Adrenal gland (tissue), 5 donors: ENCODE data around the gene CEP95.

Experiments
- POLR2A ChIP-seq, 2 donors: fragments of 450-650 bp; IDR thresholded peaks; one replicate each; pipeline ENCODE4 v1.6.1; 2017; ENCODE audit warnings: antibody characterized with exemption in 2 of 2, mild to moderate bottlenecking in 2 of 2, moderate library complexity in 1 of 2
- TF ChIP-seq, protein P1 (sequence below), 6 experiments: fragments of 450-650 bp in 4 of 6; fragments of 200-600 bp in 2 of 6; sonication (generic) in 1 of 6; IDR thresholded peaks; 1 replicate in 5 of 6; 2 replicates in 1 of 6; pipeline versions ENCODE4 v1.5.1 to v1.8.0; 2016 to 2021; ENCODE audit warnings: antibody characterized with exemption in 6 of 6, mild to moderate bottlenecking in 2 of 6, moderate library complexity in 1 of 6
- donor health status: DM: no; HTN: no; CAD: no.

DNA sequence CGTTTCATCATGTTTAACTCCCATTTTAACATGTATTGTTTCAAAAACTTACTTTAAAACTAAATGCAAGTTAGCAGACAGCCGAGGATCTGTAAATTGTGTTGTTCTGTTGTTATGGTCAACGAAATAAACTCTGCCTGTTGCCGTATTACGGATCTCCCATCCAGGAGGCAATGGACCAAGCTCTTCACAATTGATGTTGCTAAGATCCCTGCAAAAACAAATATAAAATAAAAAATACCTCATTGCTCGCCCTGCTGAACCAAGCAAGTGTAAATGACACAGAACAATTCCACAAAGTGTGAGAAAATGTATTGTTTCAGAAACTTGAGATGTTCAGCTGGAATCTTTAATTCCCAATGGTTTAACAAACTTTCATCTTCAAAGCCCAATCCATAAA lies 65.0 kb downstream of the CEP95 start:
- TF ChIP-seq, protein P1, sequence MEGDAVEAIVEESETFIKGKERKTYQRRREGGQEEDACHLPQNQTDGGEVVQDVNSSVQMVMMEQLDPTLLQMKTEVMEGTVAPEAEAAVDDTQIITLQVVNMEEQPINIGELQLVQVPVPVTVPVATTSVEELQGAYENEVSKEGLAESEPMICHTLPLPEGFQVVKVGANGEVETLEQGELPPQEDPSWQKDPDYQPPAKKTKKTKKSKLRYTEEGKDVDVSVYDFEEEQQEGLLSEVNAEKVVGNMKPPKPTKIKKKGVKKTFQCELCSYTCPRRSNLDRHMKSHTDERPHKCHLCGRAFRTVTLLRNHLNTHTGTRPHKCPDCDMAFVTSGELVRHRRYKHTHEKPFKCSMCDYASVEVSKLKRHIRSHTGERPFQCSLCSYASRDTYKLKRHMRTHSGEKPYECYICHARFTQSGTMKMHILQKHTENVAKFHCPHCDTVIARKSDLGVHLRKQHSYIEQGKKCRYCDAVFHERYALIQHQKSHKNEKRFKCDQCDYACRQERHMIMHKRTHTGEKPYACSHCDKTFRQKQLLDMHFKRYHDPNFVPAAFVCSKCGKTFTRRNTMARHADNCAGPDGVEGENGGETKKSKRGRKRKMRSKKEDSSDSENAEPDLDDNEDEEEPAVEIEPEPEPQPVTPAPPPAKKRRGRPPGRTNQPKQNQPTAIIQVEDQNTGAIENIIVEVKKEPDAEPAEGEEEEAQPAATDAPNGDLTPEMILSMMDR (IDR thresholded peaks at IDR 0.05), result no peak
- TF ChIP-seq POLR2A (IDR thresholded peaks at IDR 0.05), result no peak
